Uterus (tissue), 4 donors: Measurements from ENCODE around the gene TNP2. TPM values are rescaled to one million over a fixed set of nuclear protein-coding genes. Genes with fewer than 3 reads are reported as not detected.
"Not testable (repeated sequence)": the region's sequence is repeated elsewhere in the genome, so short reads cannot be mapped to it uniquely, and the experiment has no call there.

Experiments
- DNase-seq, 2 donors: peaks; one replicate each; pipeline ENCODE4 v3.0.0-alpha.2; 2019 to 2020
- H3K27ac ChIP-seq, 2 donors: fragments of 200-600 bp; sonication (generic); 1 replicate in 1 of 2; 2 replicates in 1 of 2; pipeline ENCODE4 v1.5.1; 2016 to 2018
- H3K27me3 ChIP-seq, 2 donors: fragments of 200-600 bp; sonication (generic); one replicate each; pipeline ENCODE4 v1.5.1; 2018 to 2019; ENCODE audit warnings: control low read depth in 1 of 2
- H3K36me3 ChIP-seq, 2 donors: fragments of 200-600 bp; sonication (generic); one replicate each; pipeline ENCODE4 v1.5.1; 2019; ENCODE audit warnings: control low read depth in 1 of 2
- H3K4me1 ChIP-seq, 2 donors: fragments of 200-600 bp; sonication (generic); one replicate each; pipeline ENCODE4 v1.5.1; 2018 to 2019; ENCODE audit warnings: control low read depth in 1 of 2
- H3K4me3 ChIP-seq, 2 donors: fragments of 200-600 bp; sonication (generic); 1 replicate in 1 of 2; 2 replicates in 1 of 2; pipeline ENCODE4 v1.5.1; 2018 to 2019; ENCODE audit warnings: mild to moderate bottlenecking in 1 of 2
- H3K9me3 ChIP-seq, 2 donors: fragments of 200-600 bp; sonication (generic); one replicate each; pipeline ENCODE4 v1.5.1; 2019; ENCODE audit warnings: control low read depth in 1 of 2
- CTCF ChIP-seq, 4 experiments: fragments of 200-600 bp in 2 of 4; fragments of 450-650 bp in 2 of 4; sonication (generic) in 2 of 4; IDR thresholded peaks; one replicate each; pipeline ENCODE4 v1.5.1; 2016 to 2019; ENCODE audit warnings: antibody characterized with exemption in 4 of 4, mild to moderate bottlenecking in 2 of 4, moderate library complexity in 1 of 4
- POLR2A ChIP-seq, 2 donors: fragments of 450-650 bp; IDR thresholded peaks; one replicate each; pipeline ENCODE4 v1.6.1; 2016; ENCODE audit warnings: antibody characterized with exemption in 2 of 2, mild to moderate bottlenecking in 1 of 2, moderate library complexity in 1 of 2
- intact Hi-C: fragments of 100-400 bp; cut with DNase I; formaldehyde crosslinking; loops from one replicate; pipeline ENCODE4 v1.15.1; 2023; ENCODE audit warnings: low total_unique reads
- total RNA-seq, 4 donors: library from RNA; depleted of rRNA in 3 of 4; stranded (reverse); fragments of >200 nt in 3 of 4; gene quantifications; one replicate each; pipeline versions ENCODE4 v1.1.0 to v1.2.4, GENCODE V29; 2014 to 2023
- donor health status: DM: yes; HTN: yes; CAD: no.

Gene TNP2
- total RNA-seq, 4 donors from 2014 or later: not detected

GRCh38 chr16:11299865-11300559, 30.9 kb upstream of the TNP2 start:
- peaks cover 0 to 9% of the 10 kb centered on the region in 2 donors for H3K4me1 ChIP-seq
- no peaks in the 10 kb centered on the region for H3K36me3 ChIP-seq
- TF ChIP-seq POLR2A (IDR thresholded peaks at IDR 0.05) (no peak), CTCF (IDR thresholded peaks at IDR 0.05) (no peak)
- H3K27me3 ChIP-seq: no peaks in the 10 kb centered on the region
- H3K9me3 ChIP-seq: no peaks in the 10 kb centered on the region
- H3K4me3 ChIP-seq: no peak overlapping the region
- no peak overlapping the region for H3K27ac ChIP-seq
- DNase-seq: no peak
- intact Hi-C loops: no loop called here

- H3K27ac ChIP-seq, H3K27me3 ChIP-seq, H3K4me3 ChIP-seq, H3K9me3 ChIP-seq, H3K36me3 ChIP-seq, intact Hi-C loops, DNase-seq, H3K4me1 ChIP-seq: not testable (repeated sequence)
Observed at GRCh38 chr16:11298950-11299547, 29.9 kb upstream of the TNP2 start.

GRCh38 chr16:11298143-11298900, 29.2 kb upstream of the TNP2 start:
- TF ChIP-seq CTCF (IDR thresholded peaks at IDR 0.05): no peak
- TF ChIP-seq POLR2A (IDR thresholded peaks at IDR 0.05): no peak
- peak overlapping the region; percentile 48 to 59 for H3K27ac ChIP-seq
- DNase-seq: no peak
- H3K4me3 ChIP-seq: no peak overlapping the region
- no peaks in the 10 kb centered on the region for H3K9me3 ChIP-seq
- H3K4me1 ChIP-seq: peaks cover 0 to 9% of the 10 kb centered on the region in 2 donors
- no peaks in the 10 kb centered on the region for H3K36me3 ChIP-seq
- intact Hi-C loops: no loop called here
- H3K27me3 ChIP-seq: no peaks in the 10 kb centered on the region

- Histone ChIP-seq H3K4me3 (peak overlapping the region in 1 of 2 donors; percentile 18), H3K27ac (peak overlapping the region; percentile 48 to 59), H3K27me3 (no peaks in the 10 kb centered on the region), H3K4me1 (peaks cover 0 to 9% of the 10 kb centered on the region in 2 donors), H3K9me3 (no peaks in the 10 kb centered on the region), H3K36me3 (no peaks in the 10 kb centered on the region)
- TF ChIP-seq CTCF (IDR thresholded peaks at IDR 0.05) (no peak), POLR2A (IDR thresholded peaks at IDR 0.05) (peak in 1 of 2 donors; percentile 11)
- intact Hi-C loops: no loop called here
- DNase-seq: peak; percentile 46 to 58
Observed at GRCh38 chr16:11297492-11298142, 28.5 kb upstream of the TNP2 start.

- intact Hi-C loops: no loop called here
- H3K4me3 ChIP-seq: peak overlapping the region in 1 of 2 donors; percentile 18
- peaks cover 0 to 9% of the 10 kb centered on the region in 2 donors for H3K4me1 ChIP-seq
- no peak for TF ChIP-seq POLR2A (IDR thresholded peaks at IDR 0.05)
- peak overlapping the region; percentile 48 to 59 for H3K27ac ChIP-seq
- no peaks in the 10 kb centered on the region for H3K9me3 ChIP-seq
- DNase-seq: peak in 1 of 2 donors; percentile 51
- H3K36me3 ChIP-seq: no peaks in the 10 kb centered on the region
- no peaks in the 10 kb centered on the region for H3K27me3 ChIP-seq
Observed at GRCh38 chr16:11296706-11297491, 27.8 kb upstream of the TNP2 start.
